HepG2 (cell line): ENCODE results near the gene TAF1D. TPM values are rescaled to one million over a fixed set of nuclear protein-coding genes. Genes with fewer than 3 reads are reported as not detected.

Source experiments
- GATAD1 ChIP-seq: IDR thresholded peaks from 2 replicates; pipeline ENCODE4 v1.6.1; 2016; ENCODE audit warnings: missing genetic modification reagents, missing compliant biosample characterization
- GFI1 ChIP-seq: sonication (generic); formaldehyde crosslinking; IDR thresholded peaks from 2 replicates; pipeline ENCODE4 v1.5.0; 2020; ENCODE audit warnings: missing genetic modification reagents, mild to moderate bottlenecking, borderline replicate concordance
- GMEB1 ChIP-seq: sonication (generic); formaldehyde crosslinking; IDR thresholded peaks from 2 replicates; pipeline ENCODE4 v1.5.1; 2020; ENCODE audit warnings: missing genetic modification reagents, mild to moderate bottlenecking, borderline replicate concordance
- IKZF5 ChIP-seq: IDR thresholded peaks from 2 replicates; pipeline ENCODE4 v1.6.1; 2018; ENCODE audit warnings: missing genetic modification reagents, mild to moderate bottlenecking, missing compliant biosample characterization
- MAFK ChIP-seq, 2 experiments: IDR thresholded peaks in 1 of 2; conservative IDR thresholded peaks in 1 of 2; 2 replicates each; pipeline ENCODE4 v1.6.1; 2011; ENCODE audit warnings: improper control_type of control experiment in 2 of 2, low read length in 2 of 2
- MXD1 ChIP-seq: sonication (generic); formaldehyde crosslinking; IDR thresholded peaks from 2 replicates; pipeline ENCODE4 v1.4.0; 2020; ENCODE audit warnings: mild to moderate bottlenecking, missing genetic modification reagents
- NFKBIZ ChIP-seq: IDR thresholded peaks from 2 replicates; pipeline ENCODE4 v1.6.1; 2018; ENCODE audit warnings: missing genetic modification reagents, missing compliant biosample characterization
- NFRKB ChIP-seq: fragments of 450-650 bp; IDR thresholded peaks from 2 replicates; pipeline ENCODE4 v1.6.1; 2017
- NR1H2 ChIP-seq: sonication (generic); formaldehyde crosslinking; IDR thresholded peaks from 2 replicates; pipeline ENCODE4 v1.8.1; 2022; ENCODE audit warnings: low read depth, missing genetic modification reagents, borderline replicate concordance
- NR2F2 ChIP-seq: IDR thresholded peaks from 2 replicates; pipeline ENCODE4 v1.6.1; 2012; ENCODE audit warnings: low read depth, inconsistent platforms, borderline replicate concordance
- SETDB1 ChIP-seq: sonication (generic); formaldehyde crosslinking; IDR thresholded peaks from 2 replicates; pipeline ENCODE4 v1.5.1; 2020; ENCODE audit warnings: missing genetic modification reagents, mild to moderate bottlenecking, borderline replicate concordance
- SOX13 ChIP-seq, 3 experiments: fragments of 450-650 bp in 1 of 3; sonication (generic) in 1 of 3; formaldehyde crosslinking in 1 of 3; IDR thresholded peaks in 2 of 3; conservative IDR thresholded peaks in 1 of 3; 2 replicates each; pipeline versions ENCODE4 v1.5.0 to v1.6.1; 2016 to 2020; ENCODE audit warnings: antibody characterized with exemption in 1 of 3, mild to moderate bottlenecking in 1 of 3, missing compliant biosample characterization in 1 of 3, missing genetic modification reagents in 1 of 3, moderate library complexity in 1 of 3
- SRSF4 ChIP-seq: fragments of 200-400 bp; formaldehyde crosslinking; IDR thresholded peaks from one replicate; pipeline ENCODE4 v1.6.1; 2018; ENCODE audit warnings: mild to moderate bottlenecking, low read depth, low read length, moderate library complexity; ENCODE audit not compliant: poor library complexity, severe bottlenecking
- ZHX1 ChIP-seq: sonication (generic); formaldehyde crosslinking; IDR thresholded peaks from 2 replicates; pipeline ENCODE4 v1.8.1; 2022; ENCODE audit warnings: low read depth, mild to moderate bottlenecking, missing genetic modification reagents
- ZKSCAN1 ChIP-seq: fragments of 150-350 bp; IDR thresholded peaks from 2 replicates; pipeline ENCODE4 v1.6.1; 2014; ENCODE audit warnings: low read length
- ZMYM4 ChIP-seq: sonication (generic); formaldehyde crosslinking; IDR thresholded peaks from 2 replicates; pipeline ENCODE4 v1.8.1; 2023; ENCODE audit warnings: mild to moderate bottlenecking, missing genetic modification reagents
- ZNF343 ChIP-seq: sonication (generic); formaldehyde crosslinking; IDR thresholded peaks from 2 replicates; pipeline ENCODE4 v1.4.0; 2020; ENCODE audit warnings: mild to moderate bottlenecking, missing genetic modification reagents
- ZNF580 ChIP-seq: IDR thresholded peaks from 2 replicates; pipeline ENCODE4 v1.6.1; 2016; ENCODE audit warnings: low read depth, borderline replicate concordance
- ZNF607 ChIP-seq: sonication (generic); formaldehyde crosslinking; IDR thresholded peaks from 2 replicates; pipeline ENCODE4 v1.5.1; 2020; ENCODE audit warnings: missing genetic modification reagents, mild to moderate bottlenecking, borderline replicate concordance
- ZNF672 ChIP-seq: sonication (generic); formaldehyde crosslinking; IDR thresholded peaks from 2 replicates; pipeline ENCODE4 v1.8.1; 2022; ENCODE audit warnings: missing genetic modification reagents
- polyA plus RNA-seq, 8 experiments: library from polyadenylated mRNA; depleted of rRNA in 3 of 8; stranded (reverse) in 7 of 8; unstranded in 1 of 8; fragments of >200 nt; fragmentation: Illumina TruSeq in 4 of 8; extraction: Trizol in 4 of 8; gene quantifications; 2 replicates each; pipeline versions ENCODE4 v1.2.1 to v1.2.3, GENCODE V29; 2011 to 2016; ENCODE audit warnings: low read depth in 4 of 8, missing spikeins in 1 of 8, mixed read lengths in 1 of 8; ENCODE audit not compliant: insufficient read depth in 1 of 8
- total RNA-seq, 5 experiments: library from RNA; depleted of rRNA; stranded (reverse); fragments of >200 nt; fragmentation: Illumina TruSeq; extraction: Trizol; gene quantifications; 2 replicates each; pipeline ENCODE4 v1.2.3, GENCODE V29; 2016; ENCODE audit warnings: low read depth in 1 of 5

The TAF1D gene
- total and polyA plus RNA-seq, 2 of the 13 experiments (the other 11 are each of a cell fraction or from before 2014, with no cell fraction given), result 132 to 207 TPM

- no peak for TF ChIP-seq MAFK (conservative IDR thresholded peaks at IDR 0.05 in 1 of 2, IDR thresholded peaks at IDR 0.05 in 1 of 2; ENCODE audit: low read length in 2 of 2)
- TF ChIP-seq IKZF5 (CRISPR knock-in tag), result no peak; the same call in 1 of the 2 replicates
- peak; percentile 79 for TF ChIP-seq GATAD1 (CRISPR knock-in tag)
- peak; percentile 95 for TF ChIP-seq ZMYM4 (CRISPR knock-in tag)
- peak; percentile 47; the same call in 1 of the 2 replicates for TF ChIP-seq ZNF580 (CRISPR knock-in tag)
- TF ChIP-seq ZKSCAN1, result no peak
- no peak for TF ChIP-seq ZNF672 (CRISPR knock-in tag)
- no peak for TF ChIP-seq ZNF607
- TF ChIP-seq MXD1 (CRISPR knock-in tag), result 0 out of 2 replicates have a peak, but pooled peaks have one; percentile 29
- TF ChIP-seq ZHX1, result peak; percentile 63; the same call in 1 of the 2 replicates
- no peak for TF ChIP-seq NR2F2
- no peak for TF ChIP-seq NR1H2 (CRISPR knock-in tag)
- TF ChIP-seq GFI1, result 0 out of 2 replicates have a peak, but pooled peaks have one; percentile 46
- TF ChIP-seq NFKBIZ (CRISPR knock-in tag), result 0 out of 2 replicates have a peak, but pooled peaks have one; percentile 53
- no peak; the same call in 1 of the 2 replicates for TF ChIP-seq SOX13 (IDR thresholded peaks at IDR 0.05)
- TF ChIP-seq SOX13 (CRISPR knock-in tag; conservative IDR thresholded peaks at IDR 0.05 in 1 of 2, IDR thresholded peaks at IDR 0.05 in 1 of 2), result peak; percentile 6 to 57; a peak in 1 of 4 replicates
- TF ChIP-seq ZNF343 (CRISPR knock-in tag), result no peak; the same call in 1 of the 2 replicates
- TF ChIP-seq NFRKB, result peak; percentile 91
- TF ChIP-seq SETDB1, result no peak
- TF ChIP-seq SRSF4, result no peak
- TF ChIP-seq GMEB1 (CRISPR knock-in tag), result peak; percentile 91
These were observed at the start of gene TAF1D, which contains the start of gene C11orf54 (continued) for GRCh38 chr11:93741094-93741881.
